Psoas muscle (tissue), 8 donors: ENCODE results near the gene UFSP2. TPM values are rescaled to one million over a fixed set of nuclear protein-coding genes. Genes with fewer than 3 reads are reported as not detected.

ENCODE experiments used
- ATAC-seq, 4 donors: fragments of 200-7000 bp; cut with Tn5 transposase; one replicate each; pipeline ENCODE4 v1.9.1; 2020; ENCODE audit warnings: moderate library complexity in 3 of 4, mild to moderate bottlenecking in 2 of 4
- DNase-seq, 2 donors: peaks; one replicate each; pipeline ENCODE4 v3.0.0-alpha.2; 2020
- H3K27ac ChIP-seq: fragments of 200-600 bp; one replicate; pipeline ENCODE4 v1.8.0; 2022
- H3K27me3 ChIP-seq, 3 donors: fragments of 200-600 bp in 1 of 3; one replicate each; pipeline versions ENCODE4 v1.6.1 to v1.8.0; 2013 to 2022; ENCODE audit warnings: low read length in 2 of 3, mild to moderate bottlenecking in 2 of 3, moderate library complexity in 1 of 3; ENCODE audit not compliant: insufficient read depth in 3 of 3
- H3K36me3 ChIP-seq, 2 donors: fragments of 200-600 bp in 1 of 2; one replicate each; pipeline versions ENCODE4 v1.6.1 to v1.8.0; 2013 to 2022; ENCODE audit warnings: low read depth in 1 of 2, mild to moderate bottlenecking in 1 of 2, moderate library complexity in 1 of 2; ENCODE audit not compliant: insufficient read depth in 1 of 2
- H3K4me1 ChIP-seq: fragments of 200-600 bp; one replicate; pipeline ENCODE4 v1.8.0; 2022
- H3K4me3 ChIP-seq: fragments of 200-600 bp; one replicate; pipeline ENCODE4 v1.8.0; 2022; ENCODE audit warnings: mild to moderate bottlenecking
- H3K9me3 ChIP-seq: fragments of 200-600 bp; one replicate; pipeline ENCODE4 v1.8.0; 2022
- WGBS, 3 donors: extraction: QIAGEN DNeasy Blood & Tissue Kit; methylation state at CpG; one replicate each; pipeline versions ENCODE4 v1.1.6 to v1.1.7; 2013; 5-methylcytosine and 5-hydroxymethylcytosine counted together
- intact Hi-C, 2 donors: fragments of 100-400 bp; cut with DNase I; formaldehyde crosslinking; loops; one replicate each; pipeline versions ENCODE4 v1.11.0 to v1.14.2; 2022
- polyA plus RNA-seq, 3 donors: library from polyadenylated mRNA; stranded (reverse); fragments of 200-250 nt; gene quantifications; one replicate each; pipeline ENCODE4 v1.2.3, GENCODE V29; 2013
- total RNA-seq, 4 donors: library from RNA; stranded (reverse); fragmentation: NEBNext Ultra II Directional in 2 of 4; extraction: Animal tissue kit (Norgen Biotek cat#: 25700) in 2 of 4; gene quantifications; one replicate each; pipeline versions ENCODE4 v1.2.1 to v1.2.4, GENCODE V29; 2021 to 2023
- TF ChIP-seq, protein P1 (sequence below): fragments of 200-600 bp; IDR thresholded peaks from one replicate; pipeline ENCODE4 v1.8.0; 2022; ENCODE audit warnings: antibody characterized with exemption
- donor health status: healthy with polysubstance abuse.
- donor health status: DM: no; HTN: no; CAD: no; lungs with moderate emphysema.
- donor health status: Bipolar disorder and iron deficiency.
- donor health status: healthy.
- donor health status: DM: yes; HTN: yes; CAD: no.
- donor health status: DM: no; HTN: no; CAD: no.
- donor health status: DM: no; HTN: no; CAD: no.
- donor health status: DM: yes; HTN: yes; CAD: no.

UFSP2 gene
- total and polyA plus RNA-seq, 7 donors, result 22.5 to 45.5 (median 33.8) TPM

DNA sequence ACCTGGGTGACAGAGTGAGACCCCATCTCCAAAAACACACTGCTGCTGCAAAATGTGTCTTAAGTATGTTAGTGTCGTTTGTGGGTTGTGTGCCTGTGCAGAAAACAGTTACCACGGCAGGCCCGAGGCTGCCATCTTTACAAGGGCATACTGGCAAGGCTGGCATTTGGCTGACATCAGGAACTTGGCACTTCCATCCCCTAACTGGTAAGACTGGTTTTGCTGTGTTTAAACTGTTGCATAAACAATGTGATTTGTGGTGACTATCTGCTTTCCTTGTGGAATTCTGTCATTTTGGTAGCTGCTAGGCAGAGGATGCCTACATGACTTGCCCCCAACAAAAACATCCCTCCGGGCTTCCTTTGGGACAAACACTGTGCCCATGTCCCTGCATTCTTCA, 42.3 kb downstream of the UFSP2 start:
- Histone ChIP-seq H3K27me3 (no peaks in the 10 kb centered on the region), H3K27ac (no peak overlapping the region), H3K9me3 (no peaks in the 10 kb centered on the region), H3K36me3 (no peaks in the 10 kb centered on the region), H3K4me3 (no peak overlapping the region), H3K4me1 (no peaks in the 10 kb centered on the region)
- DNase-seq (no peak), ATAC-seq (no peak)
- intact Hi-C loops, result no loop called here
- TF ChIP-seq, protein P1, sequence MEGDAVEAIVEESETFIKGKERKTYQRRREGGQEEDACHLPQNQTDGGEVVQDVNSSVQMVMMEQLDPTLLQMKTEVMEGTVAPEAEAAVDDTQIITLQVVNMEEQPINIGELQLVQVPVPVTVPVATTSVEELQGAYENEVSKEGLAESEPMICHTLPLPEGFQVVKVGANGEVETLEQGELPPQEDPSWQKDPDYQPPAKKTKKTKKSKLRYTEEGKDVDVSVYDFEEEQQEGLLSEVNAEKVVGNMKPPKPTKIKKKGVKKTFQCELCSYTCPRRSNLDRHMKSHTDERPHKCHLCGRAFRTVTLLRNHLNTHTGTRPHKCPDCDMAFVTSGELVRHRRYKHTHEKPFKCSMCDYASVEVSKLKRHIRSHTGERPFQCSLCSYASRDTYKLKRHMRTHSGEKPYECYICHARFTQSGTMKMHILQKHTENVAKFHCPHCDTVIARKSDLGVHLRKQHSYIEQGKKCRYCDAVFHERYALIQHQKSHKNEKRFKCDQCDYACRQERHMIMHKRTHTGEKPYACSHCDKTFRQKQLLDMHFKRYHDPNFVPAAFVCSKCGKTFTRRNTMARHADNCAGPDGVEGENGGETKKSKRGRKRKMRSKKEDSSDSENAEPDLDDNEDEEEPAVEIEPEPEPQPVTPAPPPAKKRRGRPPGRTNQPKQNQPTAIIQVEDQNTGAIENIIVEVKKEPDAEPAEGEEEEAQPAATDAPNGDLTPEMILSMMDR, result no peak
- 90 to 97% (median 94%) methylated on average over 4 of the region's 4 CpGs for WGBS, 3 donors

DNA sequence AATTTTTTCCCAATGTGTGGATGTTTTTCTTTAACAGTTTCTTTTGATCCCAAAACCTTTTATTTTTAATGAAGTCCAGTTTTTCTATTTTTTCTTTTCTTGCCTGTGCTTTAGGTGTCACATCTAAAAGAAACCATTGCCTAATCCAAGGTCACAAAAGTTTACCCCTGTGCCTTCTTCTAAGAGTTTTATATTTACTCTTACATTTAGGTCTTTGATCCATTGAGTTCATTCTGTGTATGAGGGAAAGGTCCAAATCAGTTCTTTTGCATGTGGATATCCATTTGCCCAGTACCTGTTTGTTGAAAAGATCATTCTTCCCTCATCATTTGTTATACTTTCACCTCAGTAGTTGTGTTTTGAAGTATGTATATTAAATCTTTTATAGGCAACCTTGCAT, 43.0 kb downstream of the UFSP2 start:
- H3K27me3 ChIP-seq, result no peaks in the 10 kb centered on the region
- intact Hi-C loops, result no loop called here
- no peaks in the 10 kb centered on the region for H3K9me3 ChIP-seq
- no peak overlapping the region for H3K27ac ChIP-seq
- TF ChIP-seq, protein P1, result no peak
- H3K4me1 ChIP-seq, result no peaks in the 10 kb centered on the region
- no peak for DNase-seq
- no peak for ATAC-seq
- H3K36me3 ChIP-seq, result no peaks in the 10 kb centered on the region
- H3K4me3 ChIP-seq, result no peak overlapping the region

DNA sequence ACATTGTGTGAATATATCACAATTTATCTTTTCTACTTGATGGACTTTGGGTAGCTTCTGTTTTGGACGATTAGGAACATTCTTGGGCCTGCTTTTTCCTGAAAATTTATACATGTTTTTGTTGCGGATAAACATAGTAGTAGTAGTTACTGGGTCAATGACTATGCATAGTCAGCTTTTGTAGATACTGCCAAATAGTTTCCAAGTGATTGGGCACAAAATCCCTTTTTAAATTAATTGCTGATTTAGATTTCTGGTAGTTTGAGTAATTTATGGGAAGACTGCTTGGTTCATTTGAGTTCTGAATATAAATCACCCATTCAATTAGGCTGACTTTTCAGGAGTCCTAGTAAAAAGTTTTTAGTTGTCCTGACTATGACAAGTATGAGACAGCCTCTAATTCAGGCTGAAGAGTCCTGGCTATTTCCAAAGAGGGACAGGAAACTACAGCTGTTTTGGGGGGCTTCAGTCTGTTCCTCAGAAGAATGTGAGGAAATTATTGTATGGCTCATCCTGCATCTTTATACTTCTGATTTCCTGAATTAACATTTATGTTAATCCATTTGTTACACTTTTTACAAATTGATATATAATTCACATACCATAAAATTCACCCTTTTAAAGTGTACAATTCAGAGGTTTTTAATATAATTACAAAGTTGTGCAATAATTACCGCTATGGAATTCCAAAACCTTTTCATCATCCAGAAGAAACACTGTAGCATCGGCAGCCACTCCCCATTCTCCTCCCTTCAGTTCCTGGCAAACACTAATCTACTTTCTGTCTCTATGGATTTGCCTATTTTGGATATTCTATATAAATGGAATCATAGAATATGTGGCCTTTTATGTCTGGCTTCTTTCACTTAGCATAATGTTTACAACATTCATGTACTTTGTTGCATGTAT, 44.2 kb downstream of the UFSP2 start:
- ATAC-seq (no peak), DNase-seq (no peak)
- no peaks in the 10 kb centered on the region for H3K9me3 ChIP-seq
- intact Hi-C loops, result no loop called here
- no peak overlapping the region for H3K4me3 ChIP-seq
- H3K27ac ChIP-seq, result no peak overlapping the region
- TF ChIP-seq, protein P1, result no peak
- H3K36me3 ChIP-seq, result no peaks in the 10 kb centered on the region
- WGBS, 3 donors, result 53 to 62% (median 59%) methylated on average over 4 of the region's 4 CpGs
- H3K4me1 ChIP-seq, result no peaks in the 10 kb centered on the region
- H3K27me3 ChIP-seq, result no peaks in the 10 kb centered on the region

DNA sequence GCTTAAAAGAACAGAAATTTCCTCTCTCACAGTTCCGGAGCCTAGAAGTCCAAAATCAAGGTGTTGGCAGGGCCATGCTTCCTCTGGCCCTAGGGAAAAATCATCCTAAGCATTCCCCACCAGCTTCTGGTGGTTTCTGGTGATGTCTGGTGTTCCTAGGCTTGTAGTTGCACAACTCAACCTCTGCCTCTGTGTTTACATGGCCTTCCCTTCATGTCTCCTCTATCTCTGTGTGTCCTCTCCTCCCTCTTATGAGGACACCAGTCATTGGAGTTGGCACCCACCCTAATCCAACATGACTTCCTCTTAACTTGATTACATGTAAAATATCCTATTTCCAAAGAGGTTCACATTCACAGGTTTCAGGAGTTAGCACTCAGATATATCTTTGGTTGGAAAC, 45.4 kb downstream of the UFSP2 start:
- TF ChIP-seq, protein P1, result no peak
- WGBS, 3 donors, result 83 to 85% (median 85%) methylated on average over 1 of the region's 1 CpG
- no peak overlapping the region for H3K27ac ChIP-seq
- no peaks in the 10 kb centered on the region for H3K9me3 ChIP-seq
- H3K36me3 ChIP-seq, result no peaks in the 10 kb centered on the region
- H3K27me3 ChIP-seq, result no peaks in the 10 kb centered on the region
- ATAC-seq, result no peak
- intact Hi-C loops, result no loop called here
- no peak for DNase-seq
- no peak overlapping the region for H3K4me3 ChIP-seq
- no peaks in the 10 kb centered on the region for H3K4me1 ChIP-seq
